Nucleus accumbens (tissue), 56 donors: ENCODE results near the gene SIRPA.
A peak's percentile ranks its signal among the peaks of the same experiment; 100 is the strongest.

ENCODE experiments used
- DNase-seq, 56 donors: peaks; one replicate each; lab custom pipeline; 2025; lab: John Stamatoyannopoulos, UW

SIRPA gene

DNA sequence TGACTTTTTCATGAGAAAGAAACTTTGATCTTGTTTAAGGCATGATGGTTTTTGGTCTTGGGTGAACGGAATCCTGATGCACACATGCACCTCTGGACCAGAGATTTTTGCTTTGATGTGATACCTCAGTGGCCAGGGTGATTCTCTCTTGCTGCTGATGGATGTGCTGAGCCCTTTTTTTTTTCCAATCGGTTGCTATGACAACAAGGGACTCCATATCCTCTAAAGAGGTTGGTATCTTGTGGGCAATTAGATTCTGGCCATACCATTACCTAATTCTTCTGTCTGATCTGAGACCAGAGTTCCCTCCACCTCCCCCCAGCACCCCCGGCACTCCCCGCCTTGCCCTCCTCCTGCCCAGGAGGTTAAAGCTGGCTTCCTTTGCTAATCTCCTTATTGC, 73.8 kb downstream of the SIRPA start:
- DNase-seq, result no peak

GRCh38 chr20:1971893-1972586, 76.8 kb downstream of the SIRPA start:
- no peak for DNase-seq

- no peak for DNase-seq
These were observed 78.6 kb downstream of the SIRPA start for GRCh38 chr20:1973601-1974440.

- DNase-seq, result peak in 2 of 56 donors; percentile 8 to 36
These were observed 80.1 kb downstream of the SIRPA start for GRCh38 chr20:1975291-1975690.

- DNase-seq, result no peak
These were observed 84.0 kb downstream of the SIRPA start for GRCh38 chr20:1979106-1979778.

DNA sequence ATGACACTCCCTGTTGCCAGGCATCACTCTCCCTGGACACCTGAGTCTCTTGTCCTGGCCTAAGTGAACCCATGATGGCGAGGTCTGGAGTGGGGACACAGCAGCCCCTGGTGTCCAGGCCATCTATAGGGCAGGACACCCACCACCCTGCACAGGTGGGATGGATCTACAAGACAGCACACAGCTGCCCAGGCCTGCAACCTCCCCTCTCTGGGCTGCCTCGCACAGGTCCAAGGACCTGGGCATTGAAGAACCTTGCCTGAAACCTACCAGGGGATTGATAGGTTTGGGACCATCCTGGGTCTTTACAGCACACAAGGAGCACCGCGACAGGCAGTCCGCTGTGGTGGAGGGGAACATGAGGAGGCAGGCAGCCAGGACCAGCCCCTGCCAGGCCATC, 87.5 kb downstream of the SIRPA start:
- no peak for DNase-seq

GRCh38 chr20:1983301-1983700, 88.1 kb downstream of the SIRPA start:
- peak in 2 of 56 donors; percentile 13 to 25 for DNase-seq

DNA sequence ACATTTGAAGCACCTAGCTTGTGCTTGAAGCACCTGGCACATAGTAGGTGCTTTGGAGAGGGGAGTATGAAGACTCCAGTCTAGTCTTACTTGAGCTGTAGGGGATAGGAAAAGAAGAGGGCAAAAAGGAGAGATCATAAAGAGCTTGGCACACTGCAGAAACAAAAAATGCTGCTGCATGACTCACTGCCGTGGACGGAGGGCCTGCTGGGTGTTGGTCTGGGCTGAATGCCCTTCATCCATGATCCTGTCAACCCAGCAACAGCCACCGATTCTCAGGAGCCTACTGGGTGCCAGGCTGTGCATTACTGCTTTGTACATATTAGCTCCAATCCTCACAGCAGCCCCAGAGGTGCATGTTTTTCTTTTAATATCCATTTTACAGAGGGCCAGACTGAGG, 92.6 kb downstream of the SIRPA start:
- no peak for DNase-seq
